Measurements from ENCODE around the gene APCDD1L.

APCDD1L gene

DNA sequence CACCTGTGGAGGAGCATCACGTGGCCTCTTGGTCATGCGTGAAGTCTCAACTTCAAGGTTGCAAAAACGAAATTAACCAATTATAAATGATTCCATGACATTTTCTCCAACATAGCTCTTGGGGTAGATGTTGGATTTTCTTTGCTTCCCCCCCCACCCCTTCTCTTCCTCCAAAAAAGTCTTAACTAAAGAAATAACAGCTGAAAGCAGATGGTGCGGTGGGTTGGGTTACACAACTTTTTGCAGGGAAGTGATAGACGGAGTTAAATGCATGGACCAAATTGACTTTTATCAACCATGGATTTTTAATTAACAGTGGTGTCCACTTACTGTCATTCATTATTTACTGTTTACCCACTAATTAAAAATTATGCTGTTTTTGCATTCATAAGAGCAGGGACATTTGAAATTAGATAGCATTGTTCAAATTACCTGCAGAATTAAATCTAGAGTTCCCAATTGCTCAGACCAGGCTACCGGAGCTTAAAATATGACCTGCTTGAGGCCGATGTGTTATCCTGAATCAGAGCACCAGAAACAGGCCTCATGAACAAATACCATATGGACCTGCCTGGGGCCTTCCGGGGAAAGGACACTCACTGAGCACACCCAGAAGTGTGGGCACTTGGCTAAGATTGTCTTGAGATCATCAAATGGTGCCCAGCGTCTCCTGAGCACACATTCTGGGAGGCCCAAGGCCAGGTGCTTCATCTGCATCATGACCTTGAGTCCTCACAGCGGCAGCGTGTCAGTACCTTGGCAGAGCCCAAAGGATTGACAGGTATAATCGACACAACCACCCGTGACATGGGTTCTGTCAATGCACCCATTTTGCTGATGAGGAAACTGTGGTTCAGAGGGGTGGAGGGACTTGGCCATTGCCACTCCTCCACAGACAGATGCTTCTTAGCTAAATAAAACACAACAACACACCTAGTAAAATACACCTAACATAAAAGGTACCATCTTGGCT lies 41.5 kb downstream of the APCDD1L start:
- TF ChIP-seq, protein P1, sequence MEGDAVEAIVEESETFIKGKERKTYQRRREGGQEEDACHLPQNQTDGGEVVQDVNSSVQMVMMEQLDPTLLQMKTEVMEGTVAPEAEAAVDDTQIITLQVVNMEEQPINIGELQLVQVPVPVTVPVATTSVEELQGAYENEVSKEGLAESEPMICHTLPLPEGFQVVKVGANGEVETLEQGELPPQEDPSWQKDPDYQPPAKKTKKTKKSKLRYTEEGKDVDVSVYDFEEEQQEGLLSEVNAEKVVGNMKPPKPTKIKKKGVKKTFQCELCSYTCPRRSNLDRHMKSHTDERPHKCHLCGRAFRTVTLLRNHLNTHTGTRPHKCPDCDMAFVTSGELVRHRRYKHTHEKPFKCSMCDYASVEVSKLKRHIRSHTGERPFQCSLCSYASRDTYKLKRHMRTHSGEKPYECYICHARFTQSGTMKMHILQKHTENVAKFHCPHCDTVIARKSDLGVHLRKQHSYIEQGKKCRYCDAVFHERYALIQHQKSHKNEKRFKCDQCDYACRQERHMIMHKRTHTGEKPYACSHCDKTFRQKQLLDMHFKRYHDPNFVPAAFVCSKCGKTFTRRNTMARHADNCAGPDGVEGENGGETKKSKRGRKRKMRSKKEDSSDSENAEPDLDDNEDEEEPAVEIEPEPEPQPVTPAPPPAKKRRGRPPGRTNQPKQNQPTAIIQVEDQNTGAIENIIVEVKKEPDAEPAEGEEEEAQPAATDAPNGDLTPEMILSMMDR (IDR thresholded peaks at IDR 0.05; ENCODE audit: low read depth, low read length, missing control alignments): no peak
- DNase-seq (ENCODE audit: low read depth): no peak
- in situ Hi-C loops (cut with HindIII; ENCODE audit: low sequenced_read_pairs): no loop called here
- no peak overlapping the region for H3K4me3 ChIP-seq (ENCODE audit: low read depth, low read length)

DNA sequence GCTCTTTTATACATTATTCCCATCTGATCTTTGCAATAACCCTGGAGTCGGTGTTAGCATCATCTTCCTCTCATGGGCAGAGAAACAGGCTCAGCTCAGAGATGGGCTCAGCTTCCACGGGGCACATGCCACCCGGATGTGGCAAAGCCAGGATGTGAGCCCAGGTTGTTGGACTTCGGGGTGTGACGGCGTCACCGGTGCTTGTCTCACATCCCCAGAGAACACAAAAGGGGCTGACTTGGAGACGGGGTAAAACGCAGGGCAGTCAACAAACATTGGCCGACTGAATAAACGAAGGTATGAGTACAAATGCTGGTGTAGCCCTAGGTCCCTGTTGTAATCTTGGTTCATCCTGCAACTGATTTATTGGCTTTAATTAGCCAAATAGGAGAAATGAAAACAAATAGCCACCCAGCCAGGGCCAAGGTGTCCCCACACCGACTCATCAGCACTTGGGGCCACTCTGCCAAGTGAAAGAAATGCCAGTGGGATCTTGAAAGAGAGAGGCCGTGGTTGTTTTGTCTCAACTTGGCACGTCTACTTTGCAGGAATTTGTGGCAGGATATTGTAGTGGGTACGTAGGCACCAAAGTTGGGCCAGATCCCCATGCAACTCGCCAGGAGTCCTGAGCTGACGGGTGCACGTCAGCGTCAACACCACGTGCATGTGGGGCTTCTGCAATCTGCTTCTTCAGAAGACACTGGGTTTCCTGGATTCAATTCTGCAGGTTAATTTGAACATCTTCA lies 42.8 kb downstream of the APCDD1L start:
- TF ChIP-seq, protein P1 (IDR thresholded peaks at IDR 0.05; ENCODE audit: low read depth, low read length, missing control alignments): no peak
- no peak for DNase-seq (ENCODE audit: low read depth)
- H3K4me3 ChIP-seq (ENCODE audit: low read depth, low read length): no peak overlapping the region
- in situ Hi-C loops (cut with HindIII; ENCODE audit: low sequenced_read_pairs): no loop called here

DNA sequence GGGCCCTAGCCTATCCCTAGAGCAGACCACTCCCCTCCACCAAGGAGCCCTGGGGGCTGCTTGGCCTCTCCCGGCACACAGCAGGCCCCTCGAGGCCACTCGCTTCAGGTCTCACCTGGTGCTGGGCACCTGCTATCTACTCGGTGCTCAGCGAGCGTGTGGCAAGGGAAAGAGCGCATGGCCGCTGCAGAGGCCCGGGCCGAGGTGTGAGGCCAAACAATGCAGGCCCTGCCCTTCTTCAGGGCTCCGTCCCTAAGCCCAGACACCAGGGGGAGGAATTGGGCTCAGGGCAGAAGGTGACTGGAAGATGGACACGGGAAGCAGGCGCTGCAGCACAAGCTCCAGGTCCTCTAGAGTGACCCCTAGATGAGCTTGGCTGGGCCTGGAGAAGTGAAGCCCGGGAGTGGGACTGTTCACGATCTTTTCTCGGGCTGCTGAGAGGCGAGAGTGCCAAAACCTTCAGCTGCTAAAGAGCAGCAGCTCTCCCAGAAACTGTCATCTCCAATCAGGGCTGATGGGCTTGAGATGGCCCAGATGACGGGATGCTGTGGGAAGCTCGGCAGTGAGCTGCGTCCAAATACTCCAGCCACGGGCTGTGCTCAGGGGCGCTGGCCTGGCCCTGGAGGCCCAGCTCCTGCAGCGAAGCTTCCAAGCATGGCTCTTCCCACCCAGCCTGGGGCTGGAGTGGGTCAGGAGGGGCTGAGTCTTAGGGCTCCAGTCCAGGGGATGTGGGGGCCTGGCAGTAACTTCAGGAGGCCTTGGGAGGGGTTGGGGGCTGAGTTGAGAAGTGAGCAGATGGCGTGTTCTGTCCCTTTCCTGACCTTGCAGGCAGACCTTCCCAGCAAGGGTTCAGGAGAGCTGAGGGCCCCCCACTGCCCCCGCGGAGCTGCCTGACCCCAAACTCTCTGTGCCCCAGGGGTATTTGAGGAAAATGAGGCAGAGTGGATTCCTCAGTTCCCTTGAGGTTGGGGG lies 43.7 kb downstream of the APCDD1L start:
- TF ChIP-seq, protein P1 (IDR thresholded peaks at IDR 0.05; ENCODE audit: low read depth, low read length, missing control alignments): no peak
- in situ Hi-C loops (cut with HindIII; ENCODE audit: low sequenced_read_pairs): no loop called here
- DNase-seq (ENCODE audit: low read depth): no peak
- H3K4me3 ChIP-seq (ENCODE audit: low read depth, low read length): no peak overlapping the region

DNA sequence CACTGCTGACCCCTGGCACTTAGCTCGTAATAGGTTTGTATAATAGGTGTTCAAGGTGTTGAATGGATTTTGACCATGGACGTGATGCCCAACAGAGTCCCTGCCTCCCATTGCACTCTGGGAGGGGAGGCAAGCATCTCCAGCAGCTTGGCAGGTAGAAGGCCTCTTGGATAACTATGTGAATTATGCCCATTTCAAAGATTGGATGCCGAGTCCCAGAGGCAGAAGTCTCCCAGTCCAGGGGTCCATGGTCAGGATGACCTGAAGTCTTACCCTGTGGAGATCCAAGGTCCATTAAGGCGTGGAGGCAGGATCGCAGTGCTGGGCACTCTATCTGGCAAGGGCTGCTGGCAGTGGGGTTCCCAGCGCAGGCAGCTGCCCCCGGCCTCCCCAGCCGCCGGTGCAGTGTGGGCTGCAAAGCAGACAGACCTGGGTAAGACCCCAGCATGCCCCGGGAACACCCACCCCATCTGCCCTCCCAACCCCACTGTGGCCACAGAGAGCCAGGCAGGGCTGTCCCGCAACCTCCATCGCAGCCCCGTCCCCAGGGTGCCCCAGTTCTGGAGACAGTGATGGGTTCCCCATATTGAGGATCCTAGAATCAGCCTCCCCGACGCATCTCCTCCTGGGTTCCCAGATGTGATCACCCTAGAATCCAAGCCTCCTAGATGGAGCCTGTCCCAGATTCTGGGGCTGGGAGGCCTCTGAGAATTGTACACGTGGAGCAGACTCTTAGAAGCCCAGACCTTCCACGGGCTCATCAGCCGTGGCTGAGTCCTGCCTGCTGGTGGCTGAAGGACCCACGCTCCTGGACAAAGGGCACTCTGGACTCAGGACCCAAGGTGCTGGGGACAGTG lies 44.6 kb downstream of the APCDD1L start:
- no peak for DNase-seq (ENCODE audit: low read depth)
- H3K4me3 ChIP-seq (ENCODE audit: low read depth, low read length): no peak overlapping the region
- in situ Hi-C loops (cut with HindIII; ENCODE audit: low sequenced_read_pairs): no loop called here
- TF ChIP-seq, protein P1 (IDR thresholded peaks at IDR 0.05; ENCODE audit: low read depth, low read length, missing control alignments): no peak

DNA sequence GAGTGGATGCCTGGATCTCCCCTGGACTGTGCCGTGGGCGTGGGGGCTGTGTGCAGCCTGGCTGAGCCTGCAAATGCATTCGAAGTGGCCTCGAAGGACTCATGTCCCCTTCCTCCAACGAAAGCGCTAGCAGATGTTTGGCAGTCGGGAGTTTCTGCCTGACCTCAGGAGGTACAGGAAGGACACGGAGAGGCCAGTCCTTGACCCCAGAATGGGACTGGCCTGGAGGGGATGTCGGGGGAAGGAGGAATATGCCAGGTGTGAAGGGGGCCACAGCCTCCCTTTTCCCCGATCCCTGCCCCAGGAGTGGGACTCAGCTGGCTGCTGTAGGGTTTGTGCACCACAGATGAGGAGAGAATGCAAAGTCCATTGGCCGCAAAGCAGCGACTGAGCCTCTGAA lies 45.6 kb downstream of the APCDD1L start:
- TF ChIP-seq, protein P1 (IDR thresholded peaks at IDR 0.05; ENCODE audit: low read depth, low read length, missing control alignments): no peak
- no peak overlapping the region for H3K4me3 ChIP-seq (ENCODE audit: low read depth, low read length)
- in situ Hi-C loops (cut with HindIII; ENCODE audit: low sequenced_read_pairs): no loop called here
- no peak for DNase-seq (ENCODE audit: low read depth)

Measured in astrocyte of the cerebellum (primary cell).